SK-N-MC (cell line): ENCODE measurements around the gene CRISPLD2.

Source experiments
- DNase-seq: peaks from one replicate; pipeline ENCODE4 v3.0.0-alpha.2; 2011; ENCODE audit warnings: low read depth, low spot score
- H3K27ac ChIP-seq: fragments of 200-600 bp; sonication (generic); 2 replicates; pipeline ENCODE4 v1.5.1; 2016; ENCODE audit warnings: mixed run types
- H3K36me3 ChIP-seq: fragments of 200-600 bp; sonication (generic); 2 replicates; pipeline ENCODE4 v1.6.1; 2017; ENCODE audit warnings: antibody characterized with exemption, low read length, mixed read lengths; ENCODE audit not compliant: insufficient read depth
- H3K4me3 ChIP-seq: fragments of 200-600 bp; sonication (generic); 2 replicates; pipeline ENCODE4 v1.5.1; 2016
- H3K9ac ChIP-seq: fragments of 200-600 bp; sonication (generic); 2 replicates; pipeline ENCODE4 v1.8.0; 2017; ENCODE audit warnings: mixed run types, mixed read lengths; ENCODE audit not compliant: insufficient read length
- H3K9me3 ChIP-seq: fragments of 200-600 bp; sonication (generic); 2 replicates; pipeline ENCODE4 v1.6.1; 2017; ENCODE audit warnings: low read depth, mild to moderate bottlenecking, antibody characterized with exemption, low read length, moderate library complexity, mixed read lengths
- EZH2 ChIP-seq: fragments of 200-600 bp; sonication (generic); IDR thresholded peaks from one replicate; pipeline ENCODE4 v1.6.1; 2017; ENCODE audit warnings: antibody characterized with exemption
- FOXP2 ChIP-seq: optimal IDR thresholded peaks from 2 replicates; pipeline ENCODE3; 2011; ENCODE audit warnings: mild to moderate bottlenecking, moderate library complexity; ENCODE audit not compliant: insufficient read depth; ENCODE audit errors: extremely low read length, control extremely low read depth
- POLR2AphosphoS5 ChIP-seq: IDR thresholded peaks from 2 replicates; pipeline ENCODE4 v1.6.1; 2012; ENCODE audit warnings: mild to moderate bottlenecking, low read depth, low read length, borderline replicate concordance

CRISPLD2 gene

DNA sequence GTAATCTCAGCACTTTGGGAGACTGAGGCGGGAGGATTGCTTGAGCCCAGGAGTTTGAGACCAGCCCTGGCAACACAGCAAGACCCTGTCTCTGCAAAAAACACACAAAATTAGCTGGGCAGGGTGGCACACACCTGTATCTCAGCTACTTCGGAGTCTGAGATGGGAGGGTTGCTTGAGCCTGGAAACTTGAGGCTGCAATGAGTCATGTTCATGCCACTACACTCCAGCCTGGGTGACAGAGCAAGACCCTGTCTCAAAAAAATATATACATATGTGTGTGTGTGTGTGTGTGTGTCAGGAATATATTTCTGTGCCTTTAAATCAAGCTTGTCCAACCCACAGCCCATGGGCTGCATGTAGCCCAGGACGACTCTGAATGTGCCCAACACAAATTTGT lies 55.2 kb downstream of the CRISPLD2 start:
- H3K4me3 ChIP-seq, result no peak overlapping the region
- H3K36me3 ChIP-seq, result no peaks in the 10 kb centered on the region
- H3K27ac ChIP-seq, result no peak overlapping the region
- H3K9me3 ChIP-seq, result no peaks in the 10 kb centered on the region
- no peak for DNase-seq
- no peak overlapping the region for H3K9ac ChIP-seq
- TF ChIP-seq POLR2AphosphoS5, result no peak
- TF ChIP-seq FOXP2, result no peak
- no peak for TF ChIP-seq EZH2

- H3K36me3 ChIP-seq, result no peaks in the 10 kb centered on the region
- no peak for DNase-seq
Measured at GRCh38 chr16:84875846-84876245, 56.1 kb downstream of the CRISPLD2 start.

GRCh38 chr16:84876873-84877606 lies 57.3 kb downstream of the CRISPLD2 start:
- H3K9ac ChIP-seq, result no peak overlapping the region
- no peak overlapping the region for H3K4me3 ChIP-seq
- no peak for TF ChIP-seq FOXP2
- TF ChIP-seq EZH2, result no peak
- TF ChIP-seq POLR2AphosphoS5, result no peak
- no peak overlapping the region for H3K27ac ChIP-seq
- H3K9me3 ChIP-seq, result no peaks in the 10 kb centered on the region
- DNase-seq, result no peak
- no peaks in the 10 kb centered on the region for H3K36me3 ChIP-seq

More at GRCh38 chr16:84875846-84876245, 56.1 kb downstream of the CRISPLD2 start:
- no peak overlapping the region for H3K27ac ChIP-seq
- H3K9ac ChIP-seq, result no peak overlapping the region
- no peak for TF ChIP-seq EZH2
- H3K9me3 ChIP-seq, result no peaks in the 10 kb centered on the region
- no peak overlapping the region for H3K4me3 ChIP-seq

DNA sequence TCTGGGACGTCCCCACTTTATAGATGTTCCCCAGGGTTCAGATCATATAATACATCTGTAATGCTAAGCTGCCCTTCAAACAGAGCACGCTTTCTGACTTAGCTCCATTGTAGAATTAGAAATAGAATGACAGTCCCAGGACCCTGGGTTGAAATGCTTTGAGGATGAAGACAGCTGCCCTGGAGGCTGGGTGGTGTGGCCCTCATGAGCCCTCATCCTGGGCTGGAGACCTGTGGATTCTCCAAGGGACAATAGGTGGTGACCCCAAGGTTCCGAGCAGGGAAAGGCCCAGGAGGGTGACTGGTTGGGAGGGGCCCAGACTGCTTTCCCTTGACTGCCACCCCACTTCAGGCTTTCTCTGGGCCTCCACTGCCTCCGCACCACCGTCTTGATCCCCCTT lies 59.0 kb downstream of the CRISPLD2 start:
- no peak overlapping the region for H3K27ac ChIP-seq
- DNase-seq, result no peak
- TF ChIP-seq POLR2AphosphoS5 (no peak), EZH2 (no peak), FOXP2 (no peak)
- no peaks in the 10 kb centered on the region for H3K36me3 ChIP-seq
- no peak overlapping the region for H3K9ac ChIP-seq
- no peaks in the 10 kb centered on the region for H3K9me3 ChIP-seq
- H3K4me3 ChIP-seq, result no peak overlapping the region

- Histone ChIP-seq H3K9me3 (no peaks in the 10 kb centered on the region), H3K9ac (no peak overlapping the region), H3K36me3 (no peaks in the 10 kb centered on the region), H3K4me3 (no peak overlapping the region), H3K27ac (no peak overlapping the region)
- no peak for TF ChIP-seq EZH2
- no peak for TF ChIP-seq POLR2AphosphoS5
- no peak for TF ChIP-seq FOXP2
- no peak for DNase-seq
Measured at GRCh38 chr16:84879569-84880487, 60.0 kb downstream of the CRISPLD2 start.

GRCh38 chr16:84881702-84882521 lies 62.1 kb downstream of the CRISPLD2 start:
- TF ChIP-seq FOXP2 (no peak), POLR2AphosphoS5 (no peak), EZH2 (no peak)
- H3K4me3 ChIP-seq, result no peak overlapping the region
- no peak overlapping the region for H3K9ac ChIP-seq
- DNase-seq, result no peak
- H3K27ac ChIP-seq, result no peak overlapping the region
- H3K9me3 ChIP-seq, result no peaks in the 10 kb centered on the region
- no peaks in the 10 kb centered on the region for H3K36me3 ChIP-seq

- H3K9ac ChIP-seq, result no peak overlapping the region
- no peak overlapping the region for H3K4me3 ChIP-seq
- no peaks in the 10 kb centered on the region for H3K36me3 ChIP-seq
- TF ChIP-seq POLR2AphosphoS5, result no peak
- no peak for TF ChIP-seq EZH2
- no peak for TF ChIP-seq FOXP2
- H3K9me3 ChIP-seq, result no peaks in the 10 kb centered on the region
- H3K27ac ChIP-seq, result no peak overlapping the region
- DNase-seq, result no peak
Measured at GRCh38 chr16:84883301-84883700, 63.5 kb downstream of the CRISPLD2 start.

- no peak overlapping the region for H3K27ac ChIP-seq
- TF ChIP-seq POLR2AphosphoS5 (no peak), FOXP2 (no peak), EZH2 (no peak)
- no peak overlapping the region for H3K9ac ChIP-seq
- no peak overlapping the region for H3K4me3 ChIP-seq
- DNase-seq, result no peak
- no peaks in the 10 kb centered on the region for H3K9me3 ChIP-seq
- H3K36me3 ChIP-seq, result no peaks in the 10 kb centered on the region
Measured at GRCh38 chr16:84884246-84884595, 64.4 kb downstream of the CRISPLD2 start.
